GM18499 (cell line): Measurements from ENCODE around the gene EIPR1.

ENCODE experiments used
- ATAC-seq: cut with Tn5 transposase; IDR thresholded peaks from one replicate; pipeline ENCODE4 v1.9.1; 2021; ENCODE audit warnings: moderate number of reproducible peaks; ENCODE audit not compliant: insufficient read depth, unreplicated experiment

The EIPR1 gene

GRCh38 chr2:3278521-3279218 lies 98.9 kb downstream of the EIPR1 start:
- no peak for ATAC-seq

- no peak for ATAC-seq
Observed at GRCh38 chr2:3277748-3278520, 99.7 kb downstream of the EIPR1 start.

- no peak for ATAC-seq
Observed at GRCh38 chr2:3277050-3277747, 100.4 kb downstream of the EIPR1 start.

- no peak for ATAC-seq
Observed at GRCh38 chr2:3272761-3273160, 104.9 kb downstream of the EIPR1 start.

GRCh38 chr2:3270095-3270478 lies 107.5 kb downstream of the EIPR1 start:
- no peak for ATAC-seq

GRCh38 chr2:3269425-3270094 lies 108.1 kb downstream of the EIPR1 start:
- no peak for ATAC-seq

GRCh38 chr2:3268705-3269029 lies 109.0 kb downstream of the EIPR1 start:
- ATAC-seq, result no peak

GRCh38 chr2:3267869-3268704 lies 109.5 kb downstream of the EIPR1 start:
- ATAC-seq, result no peak

GRCh38 chr2:3266925-3267867 lies 110.4 kb downstream of the EIPR1 start:
- no peak for ATAC-seq

GRCh38 chr2:3265981-3266924 lies 111.4 kb downstream of the EIPR1 start:
- ATAC-seq, result no peak

- no peak for ATAC-seq
Observed at GRCh38 chr2:3265471-3265870, 112.1 kb downstream of the EIPR1 start.

- ATAC-seq, result no peak
Observed at GRCh38 chr2:3264010-3264744, 113.4 kb downstream of the EIPR1 start.

- ATAC-seq, result no peak
Observed at GRCh38 chr2:3263487-3263886, 114.1 kb downstream of the EIPR1 start.

- no peak for ATAC-seq
Observed at GRCh38 chr2:3262437-3263388, 114.9 kb downstream of the EIPR1 start.

GRCh38 chr2:3261511-3261910 lies 116.1 kb downstream of the EIPR1 start:
- no peak for ATAC-seq

- ATAC-seq, result no peak
Observed at GRCh38 chr2:3260959-3261358, 116.7 kb downstream of the EIPR1 start.
